OCI-LY3 (cell line): ENCODE measurements around the gene ELMO1.

ENCODE experiments used
- EZH2phosphoT487 ChIP-seq: fragments of 200-600 bp; shearing (Covaris generic); IDR thresholded peaks from 2 replicates; pipeline ENCODE4 v1.6.1; 2018; ENCODE audit warnings: antibody characterized with exemption, mixed run types, low read depth
- TF ChIP-seq, protein P1 (sequence below): fragments of 200-600, 300-600 bp; sonication (generic); IDR thresholded peaks from 2 replicates; pipeline ENCODE4 v1.5.1; 2014; ENCODE audit warnings: antibody characterized with exemption, low read length, low read depth

DNA sequence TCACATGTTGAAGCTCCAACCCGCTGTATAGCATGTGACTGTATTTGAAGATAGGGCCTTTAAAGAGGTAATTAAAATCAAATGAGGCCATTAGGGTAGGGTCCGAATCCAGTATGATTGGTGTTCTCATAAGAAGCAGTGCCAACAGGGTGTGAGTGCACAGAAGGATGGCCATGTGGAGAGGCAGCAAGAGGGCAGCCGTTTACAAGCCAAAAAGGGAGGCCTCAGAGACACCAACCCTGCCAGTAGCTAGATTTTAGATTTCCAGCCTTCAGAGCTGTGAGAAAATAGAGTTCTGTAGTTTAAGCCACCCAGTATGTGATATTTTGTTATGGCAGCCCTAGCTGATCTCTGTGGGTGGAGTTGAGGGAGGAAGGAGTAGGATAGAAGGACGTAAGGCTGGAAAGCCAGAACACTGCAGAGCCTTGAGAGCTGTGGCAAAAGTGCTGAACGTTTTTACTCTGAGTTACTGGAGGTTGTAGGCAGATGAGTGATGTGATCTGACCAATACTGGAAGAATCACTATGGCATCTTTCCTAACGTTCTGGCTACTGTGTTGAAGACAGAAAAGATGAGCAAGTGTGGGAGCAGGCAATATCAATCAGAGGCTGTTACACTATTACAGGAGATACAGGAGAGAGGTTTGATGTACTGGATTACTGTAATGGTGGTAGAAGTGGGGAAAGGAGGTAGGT is 334.9 kb downstream of the ELMO1 start:
- TF ChIP-seq, protein P1, sequence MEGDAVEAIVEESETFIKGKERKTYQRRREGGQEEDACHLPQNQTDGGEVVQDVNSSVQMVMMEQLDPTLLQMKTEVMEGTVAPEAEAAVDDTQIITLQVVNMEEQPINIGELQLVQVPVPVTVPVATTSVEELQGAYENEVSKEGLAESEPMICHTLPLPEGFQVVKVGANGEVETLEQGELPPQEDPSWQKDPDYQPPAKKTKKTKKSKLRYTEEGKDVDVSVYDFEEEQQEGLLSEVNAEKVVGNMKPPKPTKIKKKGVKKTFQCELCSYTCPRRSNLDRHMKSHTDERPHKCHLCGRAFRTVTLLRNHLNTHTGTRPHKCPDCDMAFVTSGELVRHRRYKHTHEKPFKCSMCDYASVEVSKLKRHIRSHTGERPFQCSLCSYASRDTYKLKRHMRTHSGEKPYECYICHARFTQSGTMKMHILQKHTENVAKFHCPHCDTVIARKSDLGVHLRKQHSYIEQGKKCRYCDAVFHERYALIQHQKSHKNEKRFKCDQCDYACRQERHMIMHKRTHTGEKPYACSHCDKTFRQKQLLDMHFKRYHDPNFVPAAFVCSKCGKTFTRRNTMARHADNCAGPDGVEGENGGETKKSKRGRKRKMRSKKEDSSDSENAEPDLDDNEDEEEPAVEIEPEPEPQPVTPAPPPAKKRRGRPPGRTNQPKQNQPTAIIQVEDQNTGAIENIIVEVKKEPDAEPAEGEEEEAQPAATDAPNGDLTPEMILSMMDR: no peak
- TF ChIP-seq EZH2phosphoT487: no peak
